NCI-H226 (cell line): Measurements from ENCODE around the gene P2RX6.

ENCODE experiments used
- DNase-seq: peaks from one replicate; pipeline ENCODE4 v3.0.0-alpha.2; 2015

P2RX6 gene

GRCh38 chr22:21015466-21016006 lies 571 bp downstream of the P2RX6 start:
- no peak for DNase-seq

- no peak for DNase-seq
These were observed 1.9 kb downstream of the P2RX6 start for GRCh38 chr22:21016644-21017420.

GRCh38 chr22:21018314-21018713 lies 3.3 kb downstream of the P2RX6 start:
- DNase-seq = no peak

GRCh38 chr22:21020802-21021429 lies 6.0 kb downstream of the P2RX6 start:
- DNase-seq = no peak

GRCh38 chr22:21022507-21022906 lies 7.5 kb downstream of the P2RX6 start:
- DNase-seq = no peak

- no peak for DNase-seq
These were observed 8.1 kb downstream of the P2RX6 start for GRCh38 chr22:21022955-21023614.

- no peak for DNase-seq
These were observed 10.3 kb downstream of the P2RX6 start for GRCh38 chr22:21025266-21025665.

- no peak for DNase-seq
These were observed 11.1 kb downstream of the P2RX6 start for GRCh38 chr22:21025763-21026755.

GRCh38 chr22:21026783-21027692 lies 12.1 kb downstream of the P2RX6 start:
- peak; percentile 75 for DNase-seq

- DNase-seq = no peak
These were observed 13.6 kb downstream of the P2RX6 start for GRCh38 chr22:21028277-21029251.

GRCh38 chr22:21029486-21030025 lies 14.6 kb downstream of the P2RX6 start:
- DNase-seq = no peak

- DNase-seq = no peak
These were observed 15.1 kb downstream of the P2RX6 start for GRCh38 chr22:21030032-21030431.

GRCh38 chr22:21030621-21031544 lies 15.9 kb downstream of the P2RX6 start:
- DNase-seq = no peak

GRCh38 chr22:21031545-21032036 lies 16.6 kb downstream of the P2RX6 start:
- DNase-seq = no peak

- DNase-seq = no peak
These were observed 17.3 kb downstream of the P2RX6 start, which contains the start of gene SLC7A4 for GRCh38 chr22:21032037-21032867. TSS of gene SLC7A4 (minus strand) at chr22:21032561. CDS start at chr22:21031812, 749 bp downstream.

GRCh38 chr22:21032868-21033688 lies 18.1 kb downstream of the P2RX6 start:
- DNase-seq = no peak
